Spleen (tissue), 13 donors: ENCODE data around the gene MYOCD. TPM values are rescaled to one million over a fixed set of nuclear protein-coding genes. Genes with fewer than 3 reads are reported as not detected.

Source experiments
- DNase-seq: peaks from one replicate; pipeline ENCODE4 v3.0.0-alpha.2; 2020
- H3K27ac ChIP-seq, 8 donors: fragments of 200-600 bp; sonication (generic) in 7 of 8; 1 replicate in 4 of 8; 2 replicates in 4 of 8; pipeline versions ENCODE4 v1.5.0 to v1.8.0; 2016 to 2021; ENCODE audit warnings: inconsistent platforms in 4 of 8, mild to moderate bottlenecking in 4 of 8, moderate library complexity in 1 of 8
- H3K27me3 ChIP-seq, 7 donors: fragments of 200-600 bp; sonication (generic) in 6 of 7; replicated peaks in 1 of 7; 1 replicate in 4 of 7; 2 replicates in 3 of 7; pipeline versions ENCODE4 v1.5.0 to v1.8.0; 2016 to 2021; ENCODE audit warnings: inconsistent platforms in 3 of 7, mild to moderate bottlenecking in 1 of 7
- H3K36me3 ChIP-seq, 6 donors: fragments of 200-600 bp; sonication (generic) in 5 of 6; 1 replicate in 4 of 6; 2 replicates in 2 of 6; pipeline versions ENCODE4 v1.5.0 to v1.8.0; 2016 to 2021; ENCODE audit warnings: inconsistent platforms in 2 of 6
- H3K4me1 ChIP-seq, 6 donors: fragments of 200-600 bp; sonication (generic) in 5 of 6; 1 replicate in 3 of 6; 2 replicates in 3 of 6; pipeline versions ENCODE4 v1.5.0 to v1.8.0; 2016 to 2021; ENCODE audit warnings: inconsistent platforms in 3 of 6
- H3K4me3 ChIP-seq, 8 donors: fragments of 200-600 bp; sonication (generic) in 7 of 8; 1 replicate in 4 of 8; 2 replicates in 4 of 8; pipeline versions ENCODE4 v1.5.0 to v1.8.0; 2016 to 2021; ENCODE audit warnings: inconsistent platforms in 4 of 8, mild to moderate bottlenecking in 4 of 8, moderate library complexity in 2 of 8
- H3K9me3 ChIP-seq, 8 donors: fragments of 200-600 bp; sonication (generic) in 7 of 8; 1 replicate in 4 of 8; 2 replicates in 4 of 8; pipeline versions ENCODE4 v1.5.0 to v1.8.0; 2016 to 2021; ENCODE audit warnings: inconsistent platforms in 4 of 8
- POLR2A ChIP-seq, 3 donors: fragments of 450-650 bp; IDR thresholded peaks; one replicate each; pipeline ENCODE4 v1.5.1; 2017; ENCODE audit warnings: antibody characterized with exemption in 3 of 3, mild to moderate bottlenecking in 1 of 3
- POLR2AphosphoS5 ChIP-seq, 3 donors: sonication (generic); formaldehyde crosslinking; IDR thresholded peaks; one replicate each; pipeline ENCODE4 v1.5.1; 2017; ENCODE audit warnings: antibody characterized with exemption in 3 of 3
- WGBS, 5 donors: extraction: QIAGEN DNeasy Blood & Tissue Kit in 3 of 5; methylation state at CpG; one replicate each; pipeline versions ENCODE4 v1.1.5 to v1.1.7; 2013 to 2018; 5-methylcytosine and 5-hydroxymethylcytosine counted together
- intact Hi-C: fragments of 100-400 bp; cut with DNase I; formaldehyde crosslinking; loops from one replicate; pipeline ENCODE4 v1.15.0; 2023; ENCODE audit warnings: low total_unique reads
- long read RNA-seq, 2 donors: transcript quantifications; one replicate each; lab custom pipeline, GENCODE V29; 2026
- polyA plus RNA-seq, 3 donors: library from polyadenylated mRNA; stranded (reverse); fragments of 200-250 nt; gene quantifications; one replicate each; pipeline ENCODE4 v1.2.1, GENCODE V29; 2013
- total RNA-seq, 7 donors: library from RNA; depleted of rRNA in 3 of 7; stranded (reverse); fragments of >200 nt in 3 of 7; fragmentation: NEBNext Ultra II Directional in 4 of 7; extraction: Animal tissue kit (Norgen Biotek cat#: 25700) in 4 of 7; gene quantifications; one replicate each; pipeline versions ENCODE4 v1.1.0 to v1.2.1, GENCODE V29; 2016 to 2021
- TF ChIP-seq, protein P1 (sequence below), 11 experiments: fragments of 200-600 bp in 7 of 11; fragments of 450-650 bp in 4 of 11; sonication (generic) in 4 of 11; IDR thresholded peaks in 8 of 11; conservative IDR thresholded peaks in 3 of 11; 1 replicate in 7 of 11; 2 replicates in 4 of 11; pipeline versions ENCODE4 v1.4.0 to v1.8.0; 2016 to 2021; ENCODE audit warnings: antibody characterized with exemption in 11 of 11, inconsistent platforms in 4 of 11, mild to moderate bottlenecking in 1 of 11
- donor health status: healthy with polysubstance abuse.
- donor health status: DM: no; HTN: no; CAD: no; lungs with moderate emphysema.
- donor health status: DM: no; HTN: no; CAD: no.
- donor health status: Bipolar disorder and iron deficiency.
- donor health status: healthy.
- donor health status: DM: no; HTN: no; CAD: no.
- donor health status: DM: yes; HTN: yes; CAD: no.

Gene MYOCD
- total RNA-seq (1 to 10 TPM in 3 of 7 donors, under 1 TPM in 4; 0.33 to 2.5 (median 0.98) TPM), polyA plus RNA-seq (under 1 TPM; 0.17 to 0.54 (median 0.29) TPM)
- long read RNA-seq, donor 1 = 0 reads
- long read RNA-seq, donor 2 = 0 reads

- DNase-seq = no peak
Observed at GRCh38 chr17:12665263-12666210, at the start of gene MYOCD. Gene MYOCD (plus strand): TSS chr17:12665890. CDS start chr17:12666189, 299 bp downstream.

DNA sequence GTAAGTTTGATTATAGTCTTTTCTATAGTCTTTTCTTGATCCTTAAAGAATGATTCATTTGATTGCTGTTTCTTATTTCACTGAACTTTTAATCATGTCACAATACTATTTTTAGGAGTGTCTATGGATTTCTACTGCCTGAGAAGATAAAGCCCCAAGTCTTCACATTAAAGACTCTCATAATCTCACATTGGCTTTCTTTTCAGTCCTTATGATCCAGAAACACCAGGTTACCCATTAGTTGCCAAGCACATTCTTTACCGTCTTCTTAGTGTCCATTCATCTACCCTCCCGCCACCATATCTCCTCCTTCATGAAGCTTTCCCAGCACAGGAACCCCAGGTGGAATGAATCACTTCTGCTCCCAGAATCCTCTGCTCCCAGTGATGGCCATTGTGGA lies 49.5 kb upstream of the MYOCD start:
- intact Hi-C loops = loop anchor here (10.0 kb wide), 1 partner anchor 81 kb away; no protein-coding TSS in a partner anchor
- no peaks in the 10 kb centered on the region for H3K9me3 ChIP-seq
- H3K36me3 ChIP-seq = no peaks in the 10 kb centered on the region
- no peak for DNase-seq
- H3K4me1 ChIP-seq = no peaks in the 10 kb centered on the region
- H3K4me3 ChIP-seq = no peak overlapping the region
- WGBS, 5 donors = 94 to 98% (median 95%) methylated on average over 2 of the region's 2 CpGs
- H3K27me3 ChIP-seq = no peaks in the 10 kb centered on the region
- no peak overlapping the region for H3K27ac ChIP-seq
- no peak for TF ChIP-seq POLR2AphosphoS5 (IDR thresholded peaks at IDR 0.05)
- TF ChIP-seq, protein P1, sequence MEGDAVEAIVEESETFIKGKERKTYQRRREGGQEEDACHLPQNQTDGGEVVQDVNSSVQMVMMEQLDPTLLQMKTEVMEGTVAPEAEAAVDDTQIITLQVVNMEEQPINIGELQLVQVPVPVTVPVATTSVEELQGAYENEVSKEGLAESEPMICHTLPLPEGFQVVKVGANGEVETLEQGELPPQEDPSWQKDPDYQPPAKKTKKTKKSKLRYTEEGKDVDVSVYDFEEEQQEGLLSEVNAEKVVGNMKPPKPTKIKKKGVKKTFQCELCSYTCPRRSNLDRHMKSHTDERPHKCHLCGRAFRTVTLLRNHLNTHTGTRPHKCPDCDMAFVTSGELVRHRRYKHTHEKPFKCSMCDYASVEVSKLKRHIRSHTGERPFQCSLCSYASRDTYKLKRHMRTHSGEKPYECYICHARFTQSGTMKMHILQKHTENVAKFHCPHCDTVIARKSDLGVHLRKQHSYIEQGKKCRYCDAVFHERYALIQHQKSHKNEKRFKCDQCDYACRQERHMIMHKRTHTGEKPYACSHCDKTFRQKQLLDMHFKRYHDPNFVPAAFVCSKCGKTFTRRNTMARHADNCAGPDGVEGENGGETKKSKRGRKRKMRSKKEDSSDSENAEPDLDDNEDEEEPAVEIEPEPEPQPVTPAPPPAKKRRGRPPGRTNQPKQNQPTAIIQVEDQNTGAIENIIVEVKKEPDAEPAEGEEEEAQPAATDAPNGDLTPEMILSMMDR (IDR thresholded peaks at IDR 0.05 in 8 of 11, conservative IDR thresholded peaks at IDR 0.05 in 3 of 11) = no peak
- TF ChIP-seq POLR2A (IDR thresholded peaks at IDR 0.05) = no peak

More at GRCh38 chr17:12665263-12666210, at the start of gene MYOCD:
- 3 to 4% (median 3%) methylated on average over 51 to 78 of the region's 78 CpGs for whole genome bisulfite sequencing, 5 donors
- Histone ChIP-seq H3K36me3 (no peaks in the 10 kb centered on the region), H3K27ac (peak within 1 kb of the TSS in 1 of 8 donors; percentile 11), H3K4me3 (peak within 1 kb of the TSS; percentile 25 to 61 (median 32)), H3K4me1 (peaks cover 0 to 16% (median 11%) of the 10 kb centered on the region in 6 donors), H3K9me3 (no peaks in the 10 kb centered on the region), H3K27me3 (peaks cover 0 to 69% (median 33%) of the 10 kb centered on the region in 7 donors)
- intact Hi-C loops = loop anchor here (5.0 kb wide), 1 partner anchor 408 kb away; no protein-coding TSS in a partner anchor
- TF ChIP-seq, protein P1 (IDR thresholded peaks at IDR 0.05 in 8 of 11, conservative IDR thresholded peaks at IDR 0.05 in 3 of 11) = no peak
- TF ChIP-seq POLR2A (IDR thresholded peaks at IDR 0.05) = no peak
- no peak for TF ChIP-seq POLR2AphosphoS5 (IDR thresholded peaks at IDR 0.05)

- no peak for DNase-seq
- Histone ChIP-seq H3K27ac (no peak overlapping the region), H3K36me3 (no peaks in the 10 kb centered on the region), H3K9me3 (no peaks in the 10 kb centered on the region), H3K27me3 (no peaks in the 10 kb centered on the region), H3K4me1 (no peaks in the 10 kb centered on the region), H3K4me3 (no peak overlapping the region)
- intact Hi-C loops = loop anchor here (10.0 kb wide), 1 partner anchor 84 kb away; no protein-coding TSS in a partner anchor
- TF ChIP-seq POLR2AphosphoS5 (IDR thresholded peaks at IDR 0.05) (no peak), POLR2A (IDR thresholded peaks at IDR 0.05) (no peak)
- TF ChIP-seq, protein P1 (IDR thresholded peaks at IDR 0.05 in 8 of 11, conservative IDR thresholded peaks at IDR 0.05 in 3 of 11) = no peak
- WGBS, 5 donors = 77 to 94% (median 89%) methylated on average over 2 of the region's 2 CpGs
Observed at GRCh38 chr17:12618557-12618956, 47.1 kb upstream of the MYOCD start.
